GM21447 (cell line): ENCODE data around the gene AKIRIN1.
"Not testable (repeated sequence)": the region's sequence is repeated elsewhere in the genome, so short reads cannot be mapped to it uniquely, and the experiment has no call there.

ENCODE experiments used
- ATAC-seq: cut with Tn5 transposase; IDR thresholded peaks from one replicate; pipeline ENCODE4 v1.9.1; 2021; ENCODE audit not compliant: unreplicated experiment

Gene AKIRIN1

DNA sequence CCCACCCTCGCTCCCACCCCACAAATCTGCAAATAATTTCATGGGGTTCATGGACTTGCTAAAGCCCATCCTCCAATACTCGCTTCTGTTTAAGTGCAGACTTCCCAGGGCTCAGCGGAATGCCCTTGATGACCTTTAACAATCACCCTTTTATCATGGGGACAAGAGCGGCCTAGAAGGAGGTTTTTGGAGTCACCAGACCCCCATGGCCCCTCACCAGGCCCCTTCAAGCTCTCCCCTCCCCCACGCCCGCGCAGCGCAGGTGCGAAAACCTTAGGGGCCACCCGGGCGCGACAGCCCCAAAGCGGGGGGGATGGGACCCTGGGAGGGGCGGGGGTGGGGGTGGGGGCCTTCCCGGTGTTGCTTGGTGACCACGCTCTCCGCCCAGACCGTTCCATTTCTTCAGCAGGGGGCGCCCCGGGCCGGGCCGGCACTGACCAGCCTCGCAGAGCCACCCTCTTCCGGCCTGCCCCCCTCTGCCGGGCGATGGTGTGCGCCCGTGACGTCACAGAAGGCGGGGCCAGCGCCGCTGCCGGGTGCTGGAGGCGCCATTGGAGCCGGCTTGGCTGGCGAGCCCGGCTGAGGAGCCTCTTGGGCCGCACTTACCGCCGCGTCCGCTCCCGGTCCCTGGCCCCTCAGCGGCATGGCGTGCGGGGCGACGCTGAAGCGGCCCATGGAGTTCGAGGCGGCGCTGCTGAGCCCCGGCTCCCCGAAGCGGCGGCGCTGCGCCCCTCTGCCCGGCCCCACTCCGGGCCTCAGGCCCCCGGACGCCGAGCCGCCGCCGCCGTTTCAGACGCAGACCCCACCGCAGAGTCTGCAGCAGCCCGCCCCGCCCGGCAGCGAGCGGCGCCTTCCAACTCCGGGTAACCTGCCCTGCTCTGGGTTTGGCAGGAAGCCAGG is at the start of gene AKIRIN1:
Gene AKIRIN1, plus strand, starts transcription at position 539 of the 900 bp plus-strand sequence. Its CDS starts 105 bp downstream, at position 644.
- peak; percentile 91 for ATAC-seq

GRCh38 chr1:38941527-38942019 is 49.5 kb upstream of the AKIRIN1 start, which contains the start of gene RHBDL2:
RHBDL2 (minus strand) TSS chr1:38941830; CDS start chr1:38919212, 22,618 bp downstream.
- ATAC-seq = no peak

GRCh38 chr1:38942664-38943428 is 48.2 kb upstream of the AKIRIN1 start:
- ATAC-seq = no peak

DNA sequence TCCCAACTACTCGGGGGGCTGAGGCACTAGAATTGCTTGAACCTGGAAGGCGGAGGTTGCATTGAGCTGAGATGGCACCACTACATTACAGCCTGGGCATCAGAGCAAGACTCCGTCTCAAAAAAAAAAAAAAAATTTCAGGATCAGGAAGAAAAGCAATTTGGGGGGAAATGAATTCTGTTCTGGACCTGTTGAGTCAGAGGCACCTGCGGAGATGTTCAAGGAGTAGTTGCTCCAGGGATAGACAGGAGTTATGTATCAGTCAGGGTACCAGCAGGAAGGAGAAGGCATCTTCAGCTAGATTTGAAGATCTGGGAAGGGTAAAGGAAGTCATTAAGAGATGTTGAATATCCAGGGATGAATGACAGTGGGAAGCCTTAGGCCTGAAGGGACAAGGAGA is 46.5 kb upstream of the AKIRIN1 start:
- no peak for ATAC-seq

DNA sequence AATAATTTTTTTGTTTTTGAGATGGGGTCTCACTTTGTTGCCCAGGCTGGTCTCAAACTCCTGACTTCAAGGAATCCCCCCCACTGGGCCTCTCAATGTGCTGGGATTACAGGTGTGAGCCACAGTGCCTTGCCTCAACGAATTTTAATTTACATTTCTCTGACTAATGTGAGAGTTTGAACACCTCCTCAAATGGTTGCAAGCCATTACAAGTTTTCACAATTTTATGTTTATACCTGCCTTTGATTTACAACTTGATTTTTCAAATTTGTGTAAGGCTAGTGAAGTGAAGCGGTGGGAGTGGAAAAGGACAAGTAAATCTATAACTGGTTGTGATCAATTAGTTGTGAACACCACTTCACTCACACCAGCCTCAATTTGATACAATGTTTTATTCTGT is 40.5 kb upstream of the AKIRIN1 start:
- ATAC-seq = no peak

DNA sequence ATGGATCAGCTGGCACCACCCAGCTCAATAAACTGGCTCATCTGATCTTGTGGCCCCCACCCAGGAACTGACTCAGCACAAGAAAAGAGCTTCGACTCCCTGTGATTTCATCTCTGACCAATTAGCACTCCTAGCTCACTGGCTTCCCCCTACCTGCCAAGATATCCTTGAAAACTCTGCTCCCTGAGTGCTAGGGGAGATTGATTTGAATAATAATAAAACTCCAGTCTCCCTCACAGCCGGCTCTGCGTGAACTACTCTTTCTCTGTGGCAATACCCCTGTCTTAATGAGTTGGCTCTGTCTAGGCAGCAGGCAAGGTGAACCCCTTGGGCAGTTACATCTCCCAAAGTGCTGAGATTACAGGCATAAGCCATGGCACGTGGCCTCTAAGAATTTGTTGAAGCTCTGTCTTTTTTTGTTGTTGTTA is 37.6 kb upstream of the AKIRIN1 start:
- ATAC-seq = no peak

- ATAC-seq = no peak
Measured at GRCh38 chr1:38958967-38959366, 32.1 kb upstream of the AKIRIN1 start.

GRCh38 chr1:38962113-38962512 is 29.0 kb upstream of the AKIRIN1 start:
- no peak for ATAC-seq

- ATAC-seq = no peak
Measured at GRCh38 chr1:38962560-38962959, 28.5 kb upstream of the AKIRIN1 start.

DNA sequence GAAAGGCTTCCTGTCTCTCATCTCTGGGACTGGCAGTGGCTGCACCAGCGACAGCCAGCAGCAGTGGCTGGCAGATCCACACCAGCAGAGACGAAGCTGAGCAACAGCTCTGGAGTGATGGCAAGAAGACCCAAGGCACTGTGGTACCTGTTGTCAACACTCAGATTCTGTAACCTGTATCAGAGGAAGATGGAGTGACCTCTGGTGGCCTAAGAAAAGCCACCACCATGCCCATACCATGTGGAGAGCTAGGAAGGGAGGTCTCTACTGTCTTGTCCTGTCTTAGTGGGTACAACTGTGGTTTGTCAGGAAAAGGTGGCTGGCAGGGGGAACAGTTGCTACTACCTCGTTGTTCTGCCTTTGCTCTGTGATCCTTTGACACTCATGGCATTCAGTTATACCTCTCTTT is 26.9 kb upstream of the AKIRIN1 start:
- ATAC-seq = no peak

- ATAC-seq = not testable (repeated sequence)
Measured at GRCh38 chr1:38973145-38973544, 17.9 kb upstream of the AKIRIN1 start.

GRCh38 chr1:38973659-38974437 is 17.2 kb upstream of the AKIRIN1 start:
- ATAC-seq = no peak

DNA sequence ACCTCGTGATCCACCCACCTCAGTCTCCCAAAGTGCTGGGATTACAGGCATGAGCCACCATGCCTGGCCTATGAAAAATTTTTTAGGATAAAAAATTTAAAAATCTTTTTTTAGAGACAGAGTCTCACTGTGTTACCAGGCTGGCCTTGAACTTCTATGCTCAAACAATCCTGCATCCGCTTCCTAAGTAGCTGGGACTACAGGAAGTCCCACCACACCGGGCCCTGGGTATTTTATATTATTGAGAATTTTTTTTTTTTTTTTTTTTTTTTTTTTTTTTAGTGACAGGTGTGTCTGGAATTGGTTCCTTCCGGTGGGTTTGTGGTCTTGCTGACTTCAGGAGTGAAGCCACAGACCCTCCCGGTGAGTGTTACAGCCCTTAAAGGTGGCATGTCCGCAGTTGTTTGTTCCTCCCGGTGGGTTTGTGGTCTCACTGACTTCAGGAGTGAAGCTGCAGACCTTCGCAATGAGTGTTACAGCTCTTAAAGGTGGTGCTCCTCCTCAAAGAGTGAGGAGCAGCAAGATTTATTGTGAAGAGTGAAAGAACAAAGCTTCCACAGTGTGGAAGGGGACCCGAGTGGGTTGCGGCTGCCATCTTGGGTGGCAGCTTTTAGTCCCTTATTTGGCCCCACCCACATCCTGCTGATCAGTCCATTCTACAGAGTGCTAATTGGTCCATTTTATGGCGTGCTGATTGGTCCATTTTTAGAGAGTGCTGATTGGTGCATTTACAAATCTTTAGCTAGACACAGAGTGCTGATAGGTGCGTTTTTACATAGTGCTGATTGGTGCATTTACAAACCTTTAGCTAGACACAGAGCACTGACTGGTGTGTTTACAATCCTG is 13.5 kb upstream of the AKIRIN1 start:
- ATAC-seq = not testable (repeated sequence)

DNA sequence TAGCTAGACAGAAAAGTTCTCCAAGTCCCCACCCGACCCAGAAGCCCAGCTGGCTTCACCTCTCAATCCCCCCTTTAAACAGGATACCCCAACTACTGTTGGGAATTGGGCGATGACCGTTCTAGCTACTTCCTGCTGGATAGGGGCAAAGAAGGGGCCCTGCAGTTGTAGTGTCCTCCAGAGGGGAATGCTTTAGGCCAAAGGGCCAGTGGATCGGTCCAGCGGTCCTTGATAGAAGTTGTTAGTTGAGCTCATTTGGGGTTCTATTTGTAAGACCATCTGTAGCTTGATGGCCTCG is 12.9 kb upstream of the AKIRIN1 start:
- not testable (repeated sequence) for ATAC-seq

DNA sequence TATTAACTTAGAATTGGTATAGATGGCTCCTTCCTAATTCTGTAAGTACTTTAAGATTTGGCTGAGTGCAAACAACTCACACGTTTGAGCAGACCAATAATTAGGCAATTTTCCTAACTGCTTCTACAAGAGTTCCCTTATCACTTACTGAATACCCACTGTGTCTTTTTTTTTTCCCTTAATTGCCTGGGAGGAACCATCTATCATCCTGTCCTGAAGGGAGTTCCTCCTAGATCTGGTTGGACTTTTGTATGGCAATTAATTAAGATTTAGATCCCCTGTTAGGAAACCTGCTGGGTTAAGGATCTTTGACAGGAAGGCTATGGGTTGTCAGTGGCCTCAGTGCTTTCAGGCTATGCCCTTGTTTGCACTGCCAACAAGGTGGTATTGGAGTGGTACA is 11.7 kb upstream of the AKIRIN1 start:
- not testable (repeated sequence) for ATAC-seq

GRCh38 chr1:38989979-38990378 is 1.1 kb upstream of the AKIRIN1 start:
- no peak for ATAC-seq

- no peak for ATAC-seq
Measured at GRCh38 chr1:38990386-38990737, 714 bp upstream of the AKIRIN1 start.

GRCh38 chr1:38991638-38992411 is 749 bp downstream of the AKIRIN1 start:
- ATAC-seq = no peak

DNA sequence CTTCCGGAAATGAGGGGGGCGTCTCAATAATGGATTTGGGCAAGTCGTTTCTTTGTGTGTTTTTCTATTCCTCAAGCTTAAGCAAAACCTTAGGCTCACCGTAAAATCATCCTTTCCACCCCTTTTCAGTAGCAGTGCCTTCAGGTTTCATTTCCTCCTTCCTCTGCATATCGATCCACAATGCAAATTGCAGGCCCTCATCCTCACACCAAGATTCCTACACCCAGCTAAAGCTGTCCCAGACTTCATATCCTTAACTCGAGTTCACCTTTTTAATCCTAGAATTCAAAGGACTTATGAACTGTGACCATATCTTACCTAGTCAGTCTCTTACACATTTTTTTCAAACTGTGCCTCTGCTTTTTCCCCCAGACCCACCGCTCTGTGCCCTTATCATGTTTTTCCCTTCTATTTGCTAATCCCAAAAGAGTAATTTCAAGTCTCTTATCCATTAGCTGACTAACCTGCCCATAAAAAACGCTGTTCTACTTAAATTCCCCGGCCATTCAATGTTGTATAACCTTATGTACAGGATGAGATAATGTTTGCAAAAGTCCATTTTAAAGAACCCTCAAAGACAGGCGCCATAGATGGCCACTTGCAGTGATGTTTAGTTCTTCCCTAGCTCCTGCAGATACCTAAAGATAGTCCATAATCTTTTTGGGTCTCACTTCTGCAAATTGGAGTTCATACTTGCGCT is 1.5 kb downstream of the AKIRIN1 start:
- ATAC-seq = no peak
